ENCODE results near the gene RTN4R.

The RTN4R gene

GRCh38 chr22:20243537-20244249 is 24.4 kb downstream of the RTN4R start:
- no peak overlapping the region for H3K4me3 ChIP-seq (ENCODE audit: low read depth, low read length)
- ChIA-PET POLR2A (no interaction called here), CTCF (interaction anchor here (0.6 to 2.6 kb wide), 2 partner anchors 57 to 87 kb away, joined by 3 to 11 read pairs; no protein-coding TSS in a partner anchor)
- H3K36me3 ChIP-seq (ENCODE audit: control insufficient read depth in 2 of 2, insufficient read depth in 1 of 2, low read length in 2 of 2): peaks cover 0 to 17% of the 10 kb centered on the region in 2 experiments; a peak in 1 of 3 replicates
- H3K27ac ChIP-seq (ENCODE audit: extremely low read depth, low read depth, low read length): peak overlapping the region; percentile 45; the same call in 1 of the 2 replicates
- no peaks in the 10 kb centered on the region for H3K9me3 ChIP-seq (ENCODE audit: control insufficient read depth, insufficient read depth, low read depth, low read length)
- peaks cover 21% of the 10 kb centered on the region for H3K4me1 ChIP-seq (ENCODE audit: control insufficient read depth, insufficient read depth, low read length)
- peak; percentile 96 for TF ChIP-seq EGR2 (tag by site-specific recombination; IDR thresholded peaks at IDR 0.05; ENCODE audit: low read depth)
- TF ChIP-seq, protein P1, sequence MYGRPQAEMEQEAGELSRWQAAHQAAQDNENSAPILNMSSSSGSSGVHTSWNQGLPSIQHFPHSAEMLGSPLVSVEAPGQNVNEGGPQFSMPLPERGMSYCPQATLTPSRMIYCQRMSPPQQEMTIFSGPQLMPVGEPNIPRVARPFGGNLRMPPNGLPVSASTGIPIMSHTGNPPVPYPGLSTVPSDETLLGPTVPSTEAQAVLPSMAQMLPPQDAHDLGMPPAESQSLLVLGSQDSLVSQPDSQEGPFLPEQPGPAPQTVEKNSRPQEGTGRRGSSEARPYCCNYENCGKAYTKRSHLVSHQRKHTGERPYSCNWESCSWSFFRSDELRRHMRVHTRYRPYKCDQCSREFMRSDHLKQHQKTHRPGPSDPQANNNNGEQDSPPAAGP (tag by site-specific recombination; IDR thresholded peaks at IDR 0.05): peak; percentile 20; the same call in 1 of the 2 replicates
- no peak for TF ChIP-seq ZNF629 (tag by site-specific recombination; IDR thresholded peaks at IDR 0.05)
- TF ChIP-seq SP2 (tag by site-specific recombination; IDR thresholded peaks at IDR 0.05): peak; percentile 89
- TF ChIP-seq IKZF3 (tag by site-specific recombination; IDR thresholded peaks at IDR 0.05): peak; percentile 50; the same call in 1 of the 2 replicates
- TF ChIP-seq KLF1 (tag by site-specific recombination; IDR thresholded peaks at IDR 0.05): peak; percentile 79
- TF ChIP-seq, protein P2, sequence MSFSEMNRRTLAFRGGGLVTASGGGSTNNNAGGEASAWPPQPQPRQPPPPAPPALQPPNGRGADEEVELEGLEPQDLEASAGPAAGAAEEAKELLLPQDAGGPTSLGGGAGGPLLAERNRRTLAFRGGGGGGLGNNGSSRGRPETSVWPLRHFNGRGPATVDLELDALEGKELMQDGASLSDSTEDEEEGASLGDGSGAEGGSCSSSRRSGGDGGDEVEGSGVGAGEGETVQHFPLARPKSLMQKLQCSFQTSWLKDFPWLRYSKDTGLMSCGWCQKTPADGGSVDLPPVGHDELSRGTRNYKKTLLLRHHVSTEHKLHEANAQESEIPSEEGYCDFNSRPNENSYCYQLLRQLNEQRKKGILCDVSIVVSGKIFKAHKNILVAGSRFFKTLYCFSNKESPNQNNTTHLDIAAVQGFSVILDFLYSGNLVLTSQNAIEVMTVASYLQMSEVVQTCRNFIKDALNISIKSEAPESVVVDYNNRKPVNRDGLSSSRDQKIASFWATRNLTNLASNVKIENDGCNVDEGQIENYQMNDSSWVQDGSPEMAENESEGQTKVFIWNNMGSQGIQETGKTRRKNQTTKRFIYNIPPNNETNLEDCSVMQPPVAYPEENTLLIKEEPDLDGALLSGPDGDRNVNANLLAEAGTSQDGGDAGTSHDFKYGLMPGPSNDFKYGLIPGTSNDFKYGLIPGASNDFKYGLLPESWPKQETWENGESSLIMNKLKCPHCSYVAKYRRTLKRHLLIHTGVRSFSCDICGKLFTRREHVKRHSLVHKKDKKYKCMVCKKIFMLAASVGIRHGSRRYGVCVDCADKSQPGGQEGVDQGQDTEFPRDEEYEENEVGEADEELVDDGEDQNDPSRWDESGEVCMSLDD (tag by site-specific recombination; IDR thresholded peaks at IDR 0.05): 0 out of 2 replicates have a peak, but pooled peaks have one; percentile 21
- TF ChIP-seq, protein P3, sequence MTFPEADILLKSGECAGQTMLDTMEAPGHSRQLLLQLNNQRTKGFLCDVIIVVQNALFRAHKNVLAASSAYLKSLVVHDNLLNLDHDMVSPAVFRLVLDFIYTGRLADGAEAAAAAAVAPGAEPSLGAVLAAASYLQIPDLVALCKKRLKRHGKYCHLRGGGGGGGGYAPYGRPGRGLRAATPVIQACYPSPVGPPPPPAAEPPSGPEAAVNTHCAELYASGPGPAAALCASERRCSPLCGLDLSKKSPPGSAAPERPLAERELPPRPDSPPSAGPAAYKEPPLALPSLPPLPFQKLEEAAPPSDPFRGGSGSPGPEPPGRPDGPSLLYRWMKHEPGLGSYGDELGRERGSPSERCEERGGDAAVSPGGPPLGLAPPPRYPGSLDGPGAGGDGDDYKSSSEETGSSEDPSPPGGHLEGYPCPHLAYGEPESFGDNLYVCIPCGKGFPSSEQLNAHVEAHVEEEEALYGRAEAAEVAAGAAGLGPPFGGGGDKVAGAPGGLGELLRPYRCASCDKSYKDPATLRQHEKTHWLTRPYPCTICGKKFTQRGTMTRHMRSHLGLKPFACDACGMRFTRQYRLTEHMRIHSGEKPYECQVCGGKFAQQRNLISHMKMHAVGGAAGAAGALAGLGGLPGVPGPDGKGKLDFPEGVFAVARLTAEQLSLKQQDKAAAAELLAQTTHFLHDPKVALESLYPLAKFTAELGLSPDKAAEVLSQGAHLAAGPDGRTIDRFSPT (tag by site-specific recombination; IDR thresholded peaks at IDR 0.05): 0 out of 2 replicates have a peak, but pooled peaks have one; percentile 45
- TF ChIP-seq ATF2 (tag by site-specific recombination; IDR thresholded peaks at IDR 0.05; ENCODE audit: low read depth): no peak
- peak; percentile 82 for TF ChIP-seq GLIS2 (tag by site-specific recombination; IDR thresholded peaks at IDR 0.05)
- TF ChIP-seq ZFHX2 (tag by site-specific recombination; conservative IDR thresholded peaks at IDR 0.05): peak; percentile 96
- no peak for TF ChIP-seq ZNF146 (tag by site-specific recombination; IDR thresholded peaks at IDR 0.05)
- no peak for TF ChIP-seq ZNF324 (tag by site-specific recombination; IDR thresholded peaks at IDR 0.05)
- TF ChIP-seq ZBTB48 (tag by site-specific recombination; IDR thresholded peaks at IDR 0.05): 0 out of 2 replicates have a peak, but pooled peaks have one; percentile 18
- TF ChIP-seq ZNF704 (tag by site-specific recombination; IDR thresholded peaks at IDR 0.05): no peak
- no peak for TF ChIP-seq KLF7 (tag by site-specific recombination; IDR thresholded peaks at IDR 0.05; ENCODE audit: borderline replicate concordance)
- TF ChIP-seq KLF8 (tag by site-specific recombination; IDR thresholded peaks at IDR 0.05): no peak
- no peak; the same call in 1 of the 2 replicates for TF ChIP-seq SP3 (tag by site-specific recombination; IDR thresholded peaks at IDR 0.05)
- TF ChIP-seq, protein P4, sequence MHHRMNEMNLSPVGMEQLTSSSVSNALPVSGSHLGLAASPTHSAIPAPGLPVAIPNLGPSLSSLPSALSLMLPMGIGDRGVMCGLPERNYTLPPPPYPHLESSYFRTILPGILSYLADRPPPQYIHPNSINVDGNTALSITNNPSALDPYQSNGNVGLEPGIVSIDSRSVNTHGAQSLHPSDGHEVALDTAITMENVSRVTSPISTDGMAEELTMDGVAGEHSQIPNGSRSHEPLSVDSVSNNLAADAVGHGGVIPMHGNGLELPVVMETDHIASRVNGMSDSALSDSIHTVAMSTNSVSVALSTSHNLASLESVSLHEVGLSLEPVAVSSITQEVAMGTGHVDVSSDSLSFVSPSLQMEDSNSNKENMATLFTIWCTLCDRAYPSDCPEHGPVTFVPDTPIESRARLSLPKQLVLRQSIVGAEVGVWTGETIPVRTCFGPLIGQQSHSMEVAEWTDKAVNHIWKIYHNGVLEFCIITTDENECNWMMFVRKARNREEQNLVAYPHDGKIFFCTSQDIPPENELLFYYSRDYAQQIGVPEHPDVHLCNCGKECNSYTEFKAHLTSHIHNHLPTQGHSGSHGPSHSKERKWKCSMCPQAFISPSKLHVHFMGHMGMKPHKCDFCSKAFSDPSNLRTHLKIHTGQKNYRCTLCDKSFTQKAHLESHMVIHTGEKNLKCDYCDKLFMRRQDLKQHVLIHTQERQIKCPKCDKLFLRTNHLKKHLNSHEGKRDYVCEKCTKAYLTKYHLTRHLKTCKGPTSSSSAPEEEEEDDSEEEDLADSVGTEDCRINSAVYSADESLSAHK (tag by site-specific recombination; IDR thresholded peaks at IDR 0.05): no peak
- TF ChIP-seq ZNF394 (tag by site-specific recombination; IDR thresholded peaks at IDR 0.05; ENCODE audit: borderline replicate concordance): peak; percentile 49; the same call in 1 of the 2 replicates
- TF ChIP-seq ZNF664 (tag by site-specific recombination; IDR thresholded peaks at IDR 0.05): no peak
- TF ChIP-seq ZNF600 (tag by site-specific recombination; IDR thresholded peaks at IDR 0.05): peak; percentile 98
- peak; percentile 80 for TF ChIP-seq ZNF366 (tag by site-specific recombination; conservative IDR thresholded peaks at IDR 0.05)
- peak; percentile 68; the same call in 1 of the 2 replicates for TF ChIP-seq ZNF398 (tag by site-specific recombination; IDR thresholded peaks at IDR 0.05)

Measured in HEK293 (cell line).